HL-60 (cell line): ENCODE results near the gene SNX6.

Experiments used
- DNase-seq, 2 experiments: peaks; one replicate each; pipeline ENCODE4 v3.0.0-alpha.2; 2010 to 2020; ENCODE audit warnings: low read depth in 1 of 2, low spot score in 1 of 2
- H3K27ac ChIP-seq: fragments of 250-450 bp; sonication (Bioruptor Pico); replicated peaks from 2 replicates; pipeline ENCODE4 v1.5.1; 2020; ENCODE audit warnings: mild to moderate bottlenecking, moderate library complexity
- H3K27me3 ChIP-seq: fragments of 250-450 bp; sonication (Bioruptor Pico); 2 replicates; pipeline ENCODE4 v1.5.1; 2021; ENCODE audit warnings: mild to moderate bottlenecking, moderate library complexity; ENCODE audit not compliant: insufficient read depth, poor library complexity, severe bottlenecking
- H3K4me3 ChIP-seq: replicated peaks from 2 replicates; pipeline ENCODE4 v1.5.1; 2011; ENCODE audit warnings: mild to moderate bottlenecking, control low read depth, low read length; ENCODE audit not compliant: insufficient read depth
- CTCF ChIP-seq: IDR thresholded peaks from one replicate; pipeline ENCODE4 v1.5.1; 2011; ENCODE audit warnings: low read length, control low read depth, inconsistent platforms; ENCODE audit not compliant: insufficient read depth
- GABPA ChIP-seq: IDR thresholded peaks from 2 replicates; pipeline ENCODE4 v1.6.1; 2012; ENCODE audit warnings: low read depth
- POLR2AphosphoS5 ChIP-seq: IDR thresholded peaks from 2 replicates; pipeline ENCODE4 v1.6.1; 2012; ENCODE audit warnings: low read depth
- REST ChIP-seq: IDR thresholded peaks from 2 replicates; pipeline ENCODE4 v1.6.1; 2012; ENCODE audit warnings: low read depth; ENCODE audit not compliant: insufficient replicate concordance
- SPI1 ChIP-seq: IDR thresholded peaks from 2 replicates; pipeline ENCODE4 v1.6.1; 2012; ENCODE audit warnings: low read depth, mild to moderate bottlenecking, borderline replicate concordance
- long read RNA-seq: library from polyadenylated mRNA; unstranded; transcript quantifications from one replicate; pipeline ENCODE4 v2.0.0, GENCODE V29; 2020

Gene SNX6
- long read RNA-seq, transcript SNX6-201 (14 exons, 2,001 nt), result major isoform, 215 of 269 reads
- long read RNA-seq, transcript SNX6-202 (13 exons, 3,398 nt), result minor isoform, 8 of 269 reads
- long read RNA-seq, partial matches to known transcripts, result 11 of 269 reads
- long read RNA-seq, other reads (novel, unspliced or antisense), result 35 of 269 reads

GRCh38 chr14:34629657-34630529 lies at the start of gene SNX6:
Gene SNX6, minus strand, starts transcription at chr14:34630148. Its CDS starts 32 bp downstream, at chr14:34630116.
- peak; percentile 45 to 66 for DNase-seq
- peak within 1 kb of the TSS; percentile 79 for H3K27ac ChIP-seq
- TF ChIP-seq CTCF (no peak), SPI1 (peak; percentile 37; the same call in 1 of the 2 replicates)

GRCh38 chr14:34678735-34679134 lies 48.8 kb upstream of the SNX6 start:
- DNase-seq, result no peak
- H3K4me3 ChIP-seq, result no peak overlapping the region
- TF ChIP-seq POLR2AphosphoS5 (no peak), GABPA (no peak), REST (no peak), CTCF (no peak), SPI1 (no peak)

More at GRCh38 chr14:34629657-34630529, at the start of gene SNX6:
- Histone ChIP-seq H3K4me3 (peak within 1 kb of the TSS; percentile 98), H3K27me3 (no peaks in the 10 kb centered on the region)

GRCh38 chr14:34678306-34678705 lies 48.4 kb upstream of the SNX6 start:
- TF ChIP-seq POLR2AphosphoS5 (no peak), SPI1 (no peak)
- DNase-seq, result no peak
- Histone ChIP-seq H3K27ac (no peak overlapping the region), H3K27me3 (no peaks in the 10 kb centered on the region), H3K4me3 (no peak overlapping the region)

More at GRCh38 chr14:34678735-34679134, 48.8 kb upstream of the SNX6 start:
- Histone ChIP-seq H3K27me3 (no peaks in the 10 kb centered on the region), H3K27ac (no peak overlapping the region)

GRCh38 chr14:34676516-34677211 lies 46.7 kb upstream of the SNX6 start:
- H3K4me3 ChIP-seq, result no peak overlapping the region
- no peaks in the 10 kb centered on the region for H3K27me3 ChIP-seq
- DNase-seq, result no peak
- no peak overlapping the region for H3K27ac ChIP-seq
- TF ChIP-seq POLR2AphosphoS5 (no peak), REST (no peak), SPI1 (no peak), GABPA (no peak), CTCF (no peak)
